GM12878 (cell line): ENCODE results near the gene IER5L. TPM values are rescaled to one million over a fixed set of nuclear protein-coding genes. Genes with fewer than 3 reads are reported as not detected.

ENCODE experiments used
- ATAC-seq: fragments of 200-7000 bp; cut with Tn5 transposase; 3 replicates; pipeline ENCODE4 v1.9.1; 2020; ENCODE audit warnings: mild to moderate bottlenecking, moderate library complexity
- BruUV-seq: library from RNA; stranded (reverse); fragments of 400-500 nt; replicated peaks from 2 replicates; lab custom pipeline; 2021; lab: Mats Ljungman, UMichigan
- CTCF ChIA-PET: fragments of 300-600 bp; sonication (Branson Sonifier 250); formaldehyde crosslinking; extraction: SDS; loops from one replicate; lab custom pipeline; 2021; ENCODE audit warnings: inconsistent platforms; lab: Yijun Ruan, JAX
- POLR2A ChIA-PET: fragments of 350-600 bp; formaldehyde crosslinking; extraction: SDS; loops from one replicate; lab custom pipeline; 2021; ENCODE audit warnings: inconsistent platforms; lab: Charles Lee
- RAD21 ChIA-PET: fragments of 300-600 bp; sonication (Branson Sonifier 250); formaldehyde crosslinking; loops from one replicate; lab custom pipeline; 2023; ENCODE audit warnings: antibody characterized with exemption; ENCODE audit not compliant: unreplicated experiment; lab: Charles Lee
- SMC1A ChIA-PET: fragments of 300-600 bp; sonication (Branson Sonifier 250); formaldehyde crosslinking; loops from one replicate; lab custom pipeline; 2023; ENCODE audit not compliant: unreplicated experiment, uncharacterized antibody; lab: Charles Lee
- DNase-seq: peaks from one replicate; pipeline ENCODE4 v3.0.0-alpha.2; 2011; ENCODE audit warnings: low read depth, low spot score
- FAIRE-seq: peaks from 3 replicates; lab custom pipeline; 2011; peaks lifted over from hg19 to GRCh38; lab: Jason Lieb, UNC
- H2AFZ ChIP-seq: 2 replicates; pipeline ENCODE4 v1.6.0; 2011; ENCODE audit warnings: low read depth, low read length, control low read depth; ENCODE audit not compliant: control insufficient read depth
- H3K27ac ChIP-seq: 2 replicates; pipeline ENCODE4 v1.5.1; 2011; ENCODE audit warnings: control low read depth; ENCODE audit not compliant: control insufficient read depth, insufficient read depth
- H3K27me3 ChIP-seq, 2 experiments: replicated peaks in 1 of 2; 2 replicates each; pipeline versions ENCODE4 v1.6.0 to v1.6.1; 2011; ENCODE audit warnings: low read length in 1 of 2; ENCODE audit not compliant: control insufficient read depth in 2 of 2, insufficient read depth in 2 of 2
- H3K36me3 ChIP-seq, 2 experiments: 2 replicates each; pipeline ENCODE4 v1.5.1; 2011; ENCODE audit warnings: low read length in 1 of 2; ENCODE audit not compliant: control insufficient read depth in 2 of 2, insufficient read depth in 2 of 2
- H3K4me1 ChIP-seq: 2 replicates; pipeline ENCODE4 v1.6.1; 2011; ENCODE audit warnings: mild to moderate bottlenecking, low read length, moderate library complexity, mixed read lengths; ENCODE audit not compliant: control insufficient read depth, insufficient read depth
- H3K4me2 ChIP-seq: 2 replicates; pipeline ENCODE4 v1.6.0; 2011; ENCODE audit warnings: control low read depth; ENCODE audit not compliant: control insufficient read depth, insufficient read depth
- H3K4me3 ChIP-seq: fragments of 200-600 bp; sonication (generic); 2 replicates; pipeline ENCODE4 v1.5.1; 2016
- H3K79me2 ChIP-seq: 2 replicates; pipeline ENCODE4 v1.6.0; 2011; ENCODE audit warnings: low read length; ENCODE audit not compliant: control insufficient read depth, insufficient read depth
- H3K9ac ChIP-seq: 2 replicates; pipeline ENCODE4 v1.8.0; 2011; ENCODE audit warnings: low read length, control low read depth, mixed read lengths; ENCODE audit not compliant: control insufficient read depth, insufficient read depth
- H3K9me3 ChIP-seq: replicated peaks from 3 replicates; pipeline ENCODE4 v1.5.1; 2011; ENCODE audit warnings: mild to moderate bottlenecking, low read length; ENCODE audit not compliant: control insufficient read depth, insufficient read depth
- H4K20me1 ChIP-seq: 2 replicates; pipeline ENCODE4 v1.6.0; 2011; ENCODE audit not compliant: control insufficient read depth, insufficient read depth
- CBX3 ChIP-seq: fragments of 200-600 bp; sonication (generic); IDR thresholded peaks from 2 replicates; pipeline ENCODE4 v1.6.1; 2016; ENCODE audit warnings: low read depth, borderline replicate concordance
- EP300 ChIP-seq, 2 experiments: fragments of 150-350 bp in 1 of 2; IDR thresholded peaks; 2 replicates each; pipeline ENCODE4 v1.6.1; 2011 to 2012; ENCODE audit warnings: low read depth in 2 of 2, low read length in 2 of 2, borderline replicate concordance in 1 of 2, improper control_type of control experiment in 1 of 2, inconsistent platforms in 1 of 2; ENCODE audit not compliant: control insufficient read depth in 1 of 2
- GABPA ChIP-seq: IDR thresholded peaks from 2 replicates; pipeline ENCODE4 v1.6.1; 2014; ENCODE audit warnings: antibody characterized with exemption, low read depth, mild to moderate bottlenecking, inconsistent platforms
- HDAC6 ChIP-seq: fragments of 200-600 bp; sonication (generic); IDR thresholded peaks from one replicate; pipeline ENCODE4 v1.8.0; 2017; ENCODE audit warnings: antibody characterized with exemption; ENCODE audit not compliant: unreplicated experiment
- JUND ChIP-seq: IDR thresholded peaks from 2 replicates; pipeline ENCODE4 v1.6.1; 2012; ENCODE audit warnings: low read depth, mild to moderate bottlenecking, low read length, improper control_type of control experiment, moderate library complexity
- PAX5 ChIP-seq: IDR thresholded peaks from 2 replicates; pipeline ENCODE4 v1.6.1; 2011; ENCODE audit warnings: low read depth, low read length, borderline replicate concordance
- RELA ChIP-seq: fragments of 450-650 bp; IDR thresholded peaks from 2 replicates; pipeline ENCODE4 v1.8.0; 2014; ENCODE audit warnings: borderline replicate concordance; ENCODE audit not compliant: partially characterized antibody
- SMAD1 ChIP-seq: fragments of 450-650 bp; IDR thresholded peaks from 2 replicates; pipeline ENCODE4 v1.6.1; 2018; ENCODE audit warnings: mild to moderate bottlenecking, low read depth; ENCODE audit not compliant: partially characterized antibody
- TAF1 ChIP-seq: IDR thresholded peaks from 2 replicates; pipeline ENCODE4 v1.6.1; 2011; ENCODE audit warnings: mild to moderate bottlenecking, low read depth, low read length, borderline replicate concordance
- WGBS: methylation state at CpG from one replicate; pipeline ENCODE4 v1.1.6; 2016; ENCODE audit warnings: low lambda C conversion rate; ENCODE audit not compliant: insufficient replicate concordance, insufficient coverage; ENCODE audit errors: missing lambda C conversion rate; 5-methylcytosine and 5-hydroxymethylcytosine counted together
- in situ Hi-C: fragments of 300-500 bp; cut with MboI; formaldehyde crosslinking; loops from 9 replicates; pipeline ENCODE4 v1.14.3; 2018; ENCODE audit warnings: mixed read lengths
- intact Hi-C: fragments of 100-400 bp; cut with micrococcal nuclease; formaldehyde crosslinking; loops from one replicate; pipeline ENCODE4 v1.14.2; 2022; ENCODE audit not compliant: unreplicated experiment
- polyA plus RNA-seq, 11 experiments: library from polyadenylated mRNA; depleted of rRNA in 4 of 11; unstranded in 6 of 11; stranded (reverse) in 5 of 11; fragments of >200 nt; fragmentation: Nextera tagmentation in 4 of 11; fragmentation: Illumina TruSeq in 1 of 11; extraction: Ambion mirVana in 4 of 11; extraction: Trizol in 1 of 11; gene quantifications; 1 replicate in 1 of 11; 2 replicates in 10 of 11; pipeline versions ENCODE4 v1.2.1 to v1.2.3, GENCODE V29; 2011 to 2016; ENCODE audit warnings: inconsistent platforms in 2 of 11, missing spikeins in 2 of 11, low read depth in 1 of 11
- total RNA-seq, 4 experiments: library from RNA; depleted of rRNA in 3 of 4; stranded (reverse); fragments of >200 nt in 3 of 4; fragmentation: Illumina TruSeq in 1 of 4; extraction: Trizol in 1 of 4; gene quantifications; 2 replicates each; pipeline versions ENCODE4 v1.2.1 to v1.2.3, GENCODE V29; 2013 to 2021
- TF ChIP-seq, protein P1 (sequence below): fragments of 450-650 bp; IDR thresholded peaks from 2 replicates; pipeline ENCODE4 v1.6.1; 2017; ENCODE audit warnings: mild to moderate bottlenecking, moderate library complexity
- TF ChIP-seq, protein P2 (sequence below): IDR thresholded peaks from 2 replicates; pipeline ENCODE4 v1.6.1; 2011; ENCODE audit warnings: borderline replicate concordance, low read depth, mild to moderate bottlenecking, moderate library complexity, mixed read lengths, low read length; ENCODE audit not compliant: insufficient read depth; ENCODE audit errors: extremely low read length
- TF ChIP-seq, protein P3 (sequence below): fragments of 150-350 bp; IDR thresholded peaks from 2 replicates; pipeline ENCODE4 v1.6.1; 2016; ENCODE audit warnings: low read depth, low read length

The IER5L gene
- total and polyA plus RNA-seq, 10 of the 15 experiments (the other 5 are each of a cell fraction or from before 2014, with no cell fraction given), result 0.04 to 1.4 (median 0.17) TPM

DNA sequence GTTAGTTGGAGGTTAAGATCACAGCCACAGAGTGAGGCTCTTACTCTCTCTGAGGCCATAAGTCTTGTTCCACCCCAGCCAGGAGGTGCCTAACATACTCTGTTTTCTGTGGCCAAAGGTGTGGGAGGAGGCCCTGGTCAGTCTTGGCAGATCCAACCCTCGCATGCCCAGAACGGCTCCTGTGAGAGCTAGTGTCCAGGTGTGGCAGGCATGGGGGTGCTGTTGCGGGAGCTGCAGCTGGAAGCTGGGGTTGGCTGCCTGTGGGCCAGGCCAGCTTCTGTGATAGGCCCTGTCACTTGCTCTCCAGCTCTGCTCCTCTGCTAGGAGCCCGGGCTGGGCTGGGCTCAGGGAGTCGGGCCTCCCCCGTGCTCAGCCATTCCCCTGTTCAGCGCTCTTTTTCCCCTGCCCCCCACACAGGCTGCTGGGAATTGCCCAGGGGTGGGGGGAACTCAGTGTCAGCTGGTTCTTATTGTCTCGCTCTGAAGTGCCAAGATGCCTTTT lies 31.6 kb downstream of the IER5L start:
- no peak overlapping the region for H3K4me2 ChIP-seq
- POLR2A ChIA-PET, result no interaction called here
- no TSS peak for BruUV-seq
- H3K27ac ChIP-seq, result no peak overlapping the region
- SMC1A ChIA-PET, result interaction anchor here (1.3 kb wide), 1 partner anchor 478 kb away, joined by 3 read pairs; no protein-coding TSS in a partner anchor
- H2AFZ ChIP-seq, result no peak overlapping the region
- TF ChIP-seq SMAD1 (no peak), HDAC6 (no peak), PAX5 (no peak), JUND (no peak), TAF1 (no peak), EP300 (IDR thresholded peaks at IDR 0.05; ENCODE audit: borderline replicate concordance in 1 of 2, control insufficient read depth in 1 of 2, low read depth in 2 of 2, low read length in 2 of 2) (no peak), RELA (no peak), GABPA (no peak), CBX3 (no peak)
- TF ChIP-seq, protein P1, sequence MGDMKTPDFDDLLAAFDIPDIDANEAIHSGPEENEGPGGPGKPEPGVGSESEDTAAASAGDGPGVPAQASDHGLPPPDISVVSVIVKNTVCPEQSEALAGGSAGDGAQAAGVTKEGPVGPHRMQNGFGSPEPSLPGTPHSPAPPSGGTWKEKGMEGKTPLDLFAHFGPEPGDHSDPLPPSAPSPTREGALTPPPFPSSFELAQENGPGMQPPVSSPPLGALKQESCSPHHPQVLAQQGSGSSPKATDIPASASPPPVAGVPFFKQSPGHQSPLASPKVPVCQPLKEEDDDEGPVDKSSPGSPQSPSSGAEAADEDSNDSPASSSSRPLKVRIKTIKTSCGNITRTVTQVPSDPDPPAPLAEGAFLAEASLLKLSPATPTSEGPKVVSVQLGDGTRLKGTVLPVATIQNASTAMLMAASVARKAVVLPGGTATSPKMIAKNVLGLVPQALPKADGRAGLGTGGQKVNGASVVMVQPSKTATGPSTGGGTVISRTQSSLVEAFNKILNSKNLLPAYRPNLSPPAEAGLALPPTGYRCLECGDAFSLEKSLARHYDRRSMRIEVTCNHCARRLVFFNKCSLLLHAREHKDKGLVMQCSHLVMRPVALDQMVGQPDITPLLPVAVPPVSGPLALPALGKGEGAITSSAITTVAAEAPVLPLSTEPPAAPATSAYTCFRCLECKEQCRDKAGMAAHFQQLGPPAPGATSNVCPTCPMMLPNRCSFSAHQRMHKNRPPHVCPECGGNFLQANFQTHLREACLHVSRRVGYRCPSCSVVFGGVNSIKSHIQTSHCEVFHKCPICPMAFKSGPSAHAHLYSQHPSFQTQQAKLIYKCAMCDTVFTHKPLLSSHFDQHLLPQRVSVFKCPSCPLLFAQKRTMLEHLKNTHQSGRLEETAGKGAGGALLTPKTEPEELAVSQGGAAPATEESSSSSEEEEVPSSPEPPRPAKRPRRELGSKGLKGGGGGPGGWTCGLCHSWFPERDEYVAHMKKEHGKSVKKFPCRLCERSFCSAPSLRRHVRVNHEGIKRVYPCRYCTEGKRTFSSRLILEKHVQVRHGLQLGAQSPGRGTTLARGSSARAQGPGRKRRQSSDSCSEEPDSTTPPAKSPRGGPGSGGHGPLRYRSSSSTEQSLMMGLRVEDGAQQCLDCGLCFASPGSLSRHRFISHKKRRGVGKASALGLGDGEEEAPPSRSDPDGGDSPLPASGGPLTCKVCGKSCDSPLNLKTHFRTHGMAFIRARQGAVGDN, result no peak
- TF ChIP-seq, protein P2, sequence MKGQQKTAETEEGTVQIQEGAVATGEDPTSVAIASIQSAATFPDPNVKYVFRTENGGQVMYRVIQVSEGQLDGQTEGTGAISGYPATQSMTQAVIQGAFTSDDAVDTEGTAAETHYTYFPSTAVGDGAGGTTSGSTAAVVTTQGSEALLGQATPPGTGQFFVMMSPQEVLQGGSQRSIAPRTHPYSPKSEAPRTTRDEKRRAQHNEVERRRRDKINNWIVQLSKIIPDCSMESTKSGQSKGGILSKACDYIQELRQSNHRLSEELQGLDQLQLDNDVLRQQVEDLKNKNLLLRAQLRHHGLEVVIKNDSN, result no peak
- TF ChIP-seq, protein P3, sequence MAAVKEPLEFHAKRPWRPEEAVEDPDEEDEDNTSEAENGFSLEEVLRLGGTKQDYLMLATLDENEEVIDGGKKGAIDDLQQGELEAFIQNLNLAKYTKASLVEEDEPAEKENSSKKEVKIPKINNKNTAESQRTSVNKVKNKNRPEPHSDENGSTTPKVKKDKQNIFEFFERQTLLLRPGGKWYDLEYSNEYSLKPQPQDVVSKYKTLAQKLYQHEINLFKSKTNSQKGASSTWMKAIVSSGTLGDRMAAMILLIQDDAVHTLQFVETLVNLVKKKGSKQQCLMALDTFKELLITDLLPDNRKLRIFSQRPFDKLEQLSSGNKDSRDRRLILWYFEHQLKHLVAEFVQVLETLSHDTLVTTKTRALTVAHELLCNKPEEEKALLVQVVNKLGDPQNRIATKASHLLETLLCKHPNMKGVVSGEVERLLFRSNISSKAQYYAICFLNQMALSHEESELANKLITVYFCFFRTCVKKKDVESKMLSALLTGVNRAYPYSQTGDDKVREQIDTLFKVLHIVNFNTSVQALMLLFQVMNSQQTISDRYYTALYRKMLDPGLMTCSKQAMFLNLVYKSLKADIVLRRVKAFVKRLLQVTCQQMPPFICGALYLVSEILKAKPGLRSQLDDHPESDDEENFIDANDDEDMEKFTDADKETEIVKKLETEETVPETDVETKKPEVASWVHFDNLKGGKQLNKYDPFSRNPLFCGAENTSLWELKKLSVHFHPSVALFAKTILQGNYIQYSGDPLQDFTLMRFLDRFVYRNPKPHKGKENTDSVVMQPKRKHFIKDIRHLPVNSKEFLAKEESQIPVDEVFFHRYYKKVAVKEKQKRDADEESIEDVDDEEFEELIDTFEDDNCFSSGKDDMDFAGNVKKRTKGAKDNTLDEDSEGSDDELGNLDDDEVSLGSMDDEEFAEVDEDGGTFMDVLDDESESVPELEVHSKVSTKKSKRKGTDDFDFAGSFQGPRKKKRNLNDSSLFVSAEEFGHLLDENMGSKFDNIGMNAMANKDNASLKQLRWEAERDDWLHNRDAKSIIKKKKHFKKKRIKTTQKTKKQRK, result no peak
- in situ Hi-C loops (no loop called here), intact Hi-C loops (no loop called here)
- H3K79me2 ChIP-seq, result peaks cover 4% of the 10 kb centered on the region; the same call in 1 of the 2 replicates
- H3K27me3 ChIP-seq, result no peaks in the 10 kb centered on the region
- RAD21 ChIA-PET, result no interaction called here
- ATAC-seq (no peak), FAIRE-seq (no peak), DNase-seq (no peak)
- H3K4me3 ChIP-seq, result no peak overlapping the region
- peaks cover 34% of the 10 kb centered on the region for H3K4me1 ChIP-seq
- H3K9me3 ChIP-seq, result no peaks in the 10 kb centered on the region
- no peak overlapping the region for H3K9ac ChIP-seq
- H4K20me1 ChIP-seq, result no peaks in the 10 kb centered on the region
- H3K36me3 ChIP-seq, result peaks cover 2 to 13% of the 10 kb centered on the region in 2 experiments; a peak in 3 of 4 replicates
- CTCF ChIA-PET, result interaction anchor here (1.6 to 9.3 kb wide), 3 partner anchors 8 to 24 kb away, joined by 5 to 273 read pairs (median 175); no protein-coding TSS in a partner anchor
- WGBS, result 100% methylated on average over 7 of the region's 8 CpGs
